NCI-H1694 (cell line): ENCODE measurements around the gene TPT1.

Experiments
- DNase-seq: peaks from one replicate; lab custom pipeline; 2025; lab: John Stamatoyannopoulos, UW

TPT1 gene

DNA sequence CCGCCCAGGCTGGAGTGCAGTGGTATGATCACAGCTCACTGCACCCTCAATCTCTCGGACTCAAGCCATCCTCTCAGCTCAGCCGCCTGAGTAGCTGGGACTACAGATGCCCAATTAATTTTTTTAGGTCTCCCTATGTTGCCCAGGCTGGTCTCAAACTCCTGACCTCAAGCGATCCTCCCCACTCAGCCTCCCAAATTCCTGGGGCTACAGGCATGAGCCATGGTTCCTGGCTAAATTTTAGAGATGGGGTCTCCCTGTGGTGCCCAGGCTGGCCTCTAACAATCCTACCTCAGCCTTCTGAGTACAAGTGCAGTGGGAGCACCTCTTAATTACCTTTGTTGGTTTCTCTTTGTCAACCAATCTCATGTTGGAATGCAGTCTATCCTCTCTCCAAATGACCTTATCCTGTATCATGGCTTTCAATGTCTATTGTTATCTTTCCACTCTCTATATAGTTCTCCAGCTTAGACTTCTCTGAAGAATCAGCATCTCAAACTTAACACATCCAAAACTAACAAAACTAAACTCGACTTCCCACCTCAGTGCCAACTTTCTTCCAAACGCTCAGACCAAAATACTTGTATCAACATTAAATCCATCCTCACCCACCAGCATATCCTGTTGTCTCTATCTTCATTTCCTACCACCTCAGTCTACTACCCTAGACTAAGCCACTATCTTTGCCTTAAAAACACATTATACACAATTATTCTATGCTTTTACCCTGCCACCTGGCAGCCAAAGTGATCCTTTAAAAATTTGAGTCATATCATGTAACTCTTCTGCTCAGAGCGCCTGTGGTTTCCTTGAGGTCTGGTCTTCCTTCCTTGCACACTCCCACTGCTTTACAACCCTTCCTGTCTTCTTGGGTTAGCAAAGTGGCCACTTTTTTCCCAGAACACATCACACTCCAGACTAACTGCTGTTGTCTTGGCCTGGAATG is 6.7 kb downstream of the TPT1 start:
- no peak for DNase-seq

DNA sequence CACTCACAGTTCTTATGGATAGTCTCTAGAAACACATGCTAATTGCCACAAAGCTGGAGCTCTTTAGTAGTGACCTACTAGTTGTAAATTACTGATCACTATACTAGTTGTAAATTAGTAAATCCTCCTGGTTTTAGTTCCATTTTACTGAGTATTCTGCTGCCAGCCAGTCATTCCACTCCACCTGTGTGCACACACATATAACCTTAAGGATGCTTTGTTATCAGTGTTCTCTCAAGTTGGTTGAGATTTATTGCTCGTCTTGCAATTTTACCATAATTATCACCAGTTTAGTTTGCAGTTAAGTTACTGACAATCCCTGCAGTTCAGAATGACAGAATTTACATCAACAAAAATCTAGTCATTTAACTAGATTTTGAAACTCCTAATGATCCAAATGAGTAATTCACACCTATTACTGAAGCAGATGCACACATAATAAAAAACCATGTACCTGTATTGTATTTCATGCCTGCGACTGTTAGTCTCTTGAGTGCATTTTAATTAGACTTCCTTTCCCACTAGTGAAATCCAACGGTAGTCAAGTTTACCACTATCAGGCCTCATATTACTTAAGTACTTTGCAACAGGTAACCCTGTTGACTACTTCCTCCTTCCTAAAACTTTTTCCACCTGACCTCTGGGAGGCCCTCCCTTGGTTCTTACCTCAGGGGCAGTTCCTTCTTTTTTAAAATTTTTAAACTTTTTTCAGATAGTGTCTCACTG is 7.6 kb downstream of the TPT1 start:
- DNase-seq, result no peak

GRCh38 chr13:45332831-45333219 is 8.2 kb downstream of the TPT1 start:
- no peak for DNase-seq

- no peak for DNase-seq
Observed at GRCh38 chr13:45332036-45332830, 8.8 kb downstream of the TPT1 start.

DNA sequence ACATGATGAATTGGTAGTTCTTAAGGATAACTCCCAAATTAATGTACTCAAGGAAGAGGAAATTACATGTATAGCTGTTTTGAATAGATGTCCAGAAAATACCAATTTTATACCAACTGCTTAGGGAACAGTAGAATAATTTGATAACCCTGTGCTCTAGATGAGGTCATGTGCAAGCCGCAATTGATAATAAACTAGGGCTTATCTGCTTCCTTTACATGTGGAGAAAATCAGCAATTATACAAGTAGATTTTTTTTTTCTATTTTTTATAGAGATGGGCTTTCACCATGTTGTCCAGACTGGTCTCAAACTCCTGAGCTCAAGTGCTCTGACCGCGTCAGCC is 9.3 kb downstream of the TPT1 start:
- no peak for DNase-seq

DNA sequence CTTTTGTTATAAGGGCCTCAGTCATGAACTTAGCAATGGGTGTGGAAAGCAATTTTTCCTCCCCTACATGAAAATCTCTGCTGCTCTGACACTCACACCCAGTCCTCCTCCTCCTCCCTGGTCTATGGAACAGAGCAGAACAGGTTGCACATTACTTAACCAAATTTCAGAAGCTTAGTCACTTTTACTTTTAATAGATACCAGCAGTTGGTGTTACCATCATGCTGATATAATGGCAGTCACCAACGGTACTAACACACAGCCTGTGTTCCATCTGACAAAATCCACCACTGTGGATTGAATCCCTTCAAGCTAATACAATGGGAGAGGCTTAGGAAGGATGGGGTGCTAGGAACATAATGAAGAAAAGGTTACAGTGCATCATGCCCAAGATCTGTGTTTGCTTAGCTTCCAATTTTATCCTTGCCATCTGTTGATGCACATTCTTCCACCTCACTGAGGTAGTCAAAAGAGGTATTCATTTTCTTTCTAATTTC is 9.8 kb downstream of the TPT1 start:
- DNase-seq, result peak; percentile 6

GRCh38 chr13:45328661-45329111 is 12.3 kb downstream of the TPT1 start:
- DNase-seq, result no peak

- no peak for DNase-seq
Observed at GRCh38 chr13:45327253-45327955, 13.6 kb downstream of the TPT1 start.

- DNase-seq, result no peak
Observed at GRCh38 chr13:45325806-45326205, 15.2 kb downstream of the TPT1 start.

GRCh38 chr13:45320876-45321629 is 19.9 kb downstream of the TPT1 start:
- DNase-seq, result no peak

GRCh38 chr13:45316996-45317395 is 24.0 kb downstream of the TPT1 start:
- no peak for DNase-seq

DNA sequence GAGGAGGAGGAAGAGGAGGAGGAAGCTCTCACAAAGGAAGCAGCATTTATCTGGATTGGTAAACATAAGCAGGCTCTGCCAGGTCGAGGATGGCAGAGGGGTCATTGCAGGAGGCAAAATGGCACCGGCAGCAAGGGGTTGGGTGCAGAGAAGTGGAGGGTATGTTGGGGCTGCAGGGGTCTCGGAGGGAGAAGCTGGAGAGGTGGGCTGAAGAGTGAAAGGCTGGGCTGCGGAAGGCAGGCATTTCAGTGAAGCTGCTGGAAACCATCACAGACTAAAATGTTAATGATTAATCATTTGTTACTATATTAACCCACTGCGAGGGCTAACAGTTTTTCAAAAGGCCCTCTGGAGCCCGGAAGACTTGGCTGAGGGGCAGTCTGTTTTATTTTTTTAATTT is 24.6 kb downstream of the TPT1 start:
- DNase-seq, result no peak

GRCh38 chr13:45315520-45316167 is 25.3 kb downstream of the TPT1 start:
- DNase-seq, result no peak

DNA sequence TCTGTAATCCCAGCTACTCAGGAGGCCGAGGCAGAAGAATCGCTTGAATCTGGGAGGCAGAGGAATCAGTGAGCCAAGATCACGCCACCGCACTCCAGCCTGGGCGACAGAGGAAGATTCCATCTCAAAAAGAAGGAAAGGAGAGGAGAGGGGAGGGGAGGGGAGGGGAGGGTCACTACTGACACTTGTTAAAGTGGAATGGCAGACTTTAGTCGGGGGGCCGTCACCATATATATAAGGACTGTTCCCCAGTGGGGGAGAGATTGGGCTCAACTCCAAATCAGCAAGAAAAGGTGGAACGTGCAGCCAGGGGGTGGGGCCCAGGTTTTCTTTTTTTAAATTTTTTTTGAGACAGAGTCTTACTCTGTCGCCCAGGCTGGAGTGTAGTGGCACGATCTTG is 26.2 kb downstream of the TPT1 start:
- no peak for DNase-seq

GRCh38 chr13:45310341-45311131 is 30.4 kb downstream of the TPT1 start:
- no peak for DNase-seq

DNA sequence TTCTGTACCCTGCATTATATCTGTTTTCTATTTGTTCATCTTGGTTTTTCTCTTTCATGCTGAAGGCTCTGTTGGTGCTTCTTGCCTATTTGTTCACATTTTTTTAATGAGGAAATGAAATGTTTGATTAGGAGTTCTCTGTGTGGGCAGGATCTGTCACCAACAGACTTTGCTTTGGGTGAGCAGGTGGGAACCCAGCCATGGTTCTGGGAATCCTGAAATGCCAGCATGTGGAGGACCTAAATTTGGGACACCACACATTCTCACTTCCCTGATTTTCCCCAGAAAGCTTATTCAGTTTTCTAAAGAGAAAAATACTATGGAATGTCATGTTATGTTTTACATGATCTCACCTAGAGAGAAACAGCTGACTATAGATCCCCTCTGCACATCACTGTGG is 34.0 kb downstream of the TPT1 start:
- DNase-seq, result no peak

GRCh38 chr13:45305079-45305478 is 35.9 kb downstream of the TPT1 start:
- DNase-seq, result no peak

- no peak for DNase-seq
Observed at GRCh38 chr13:45303866-45304265, 37.1 kb downstream of the TPT1 start.

GRCh38 chr13:45303026-45303425 is 38.0 kb downstream of the TPT1 start:
- no peak for DNase-seq

DNA sequence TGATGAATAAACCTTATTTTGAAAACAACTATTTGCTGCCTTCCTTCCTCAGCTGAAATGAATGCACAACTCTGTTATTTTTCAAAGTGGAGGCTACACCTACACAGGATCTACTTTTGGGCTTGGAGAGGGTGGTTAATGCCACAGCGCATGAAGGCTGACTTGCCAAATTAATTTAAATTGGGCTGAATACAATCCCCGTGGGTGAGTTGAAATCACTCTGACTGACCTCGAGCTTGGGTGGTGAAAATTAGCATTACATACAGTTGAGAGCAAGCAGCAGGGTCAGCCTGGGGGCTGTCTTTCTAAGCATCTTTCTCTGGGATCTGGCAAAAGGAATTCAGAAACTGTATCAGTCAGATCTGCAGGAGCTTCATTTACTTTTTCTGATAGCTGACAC is 38.5 kb downstream of the TPT1 start:
- no peak for DNase-seq
